ENCODE results near the gene TCF12.
A peak's percentile ranks its signal among the peaks of the same experiment; 100 is the strongest.

The TCF12 gene

DNA sequence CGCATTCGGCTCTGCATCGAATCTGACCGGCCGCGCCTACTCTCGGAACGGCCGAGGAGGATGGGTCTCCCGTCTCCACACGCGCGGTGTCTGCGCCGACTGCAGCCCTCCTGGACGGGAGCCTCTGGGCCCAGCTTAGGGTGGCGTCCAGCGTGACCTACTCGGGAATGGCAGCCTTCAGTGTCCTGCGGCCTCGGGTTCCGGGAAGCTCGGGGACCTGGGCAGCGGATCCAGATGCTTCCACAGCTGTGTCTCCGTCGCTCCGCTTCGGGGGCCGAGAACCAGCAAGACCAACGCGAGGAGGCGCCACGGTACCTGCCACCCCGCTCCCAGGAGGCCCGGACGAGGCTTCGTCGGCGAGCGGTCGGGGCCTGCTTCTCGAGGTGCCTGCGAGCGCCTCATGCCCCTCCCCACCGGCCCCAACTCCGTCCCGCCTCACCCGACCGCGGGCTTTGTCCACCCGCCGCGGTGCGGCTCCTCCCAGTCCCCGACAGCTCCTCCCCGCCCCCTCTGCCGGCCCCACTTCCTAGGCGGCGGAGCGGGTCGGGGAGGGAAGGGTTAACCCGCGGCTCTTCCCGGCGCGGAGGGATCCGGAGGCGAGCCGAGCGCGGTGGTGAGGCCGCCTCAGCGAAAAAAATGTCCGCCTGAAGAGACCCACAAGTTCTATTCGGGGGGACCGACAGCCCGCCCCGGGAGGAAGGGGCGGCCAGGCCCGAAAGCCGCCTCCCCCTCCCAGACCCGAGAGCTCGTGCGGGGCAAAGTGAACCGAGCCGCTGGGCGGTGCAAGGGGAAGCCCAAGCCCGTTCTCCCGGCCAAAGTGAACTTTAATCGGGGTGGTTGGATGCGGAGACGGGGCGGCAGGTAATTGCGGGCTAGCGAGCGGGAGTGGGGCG, at the start of gene TCF12:
TCF12 (plus strand) TSS at position 599 of the 893 bp plus-strand sequence. CDS start 1,270 bp downstream, outside the sequence.
- DNase-seq, result peak; percentile 84

DNA sequence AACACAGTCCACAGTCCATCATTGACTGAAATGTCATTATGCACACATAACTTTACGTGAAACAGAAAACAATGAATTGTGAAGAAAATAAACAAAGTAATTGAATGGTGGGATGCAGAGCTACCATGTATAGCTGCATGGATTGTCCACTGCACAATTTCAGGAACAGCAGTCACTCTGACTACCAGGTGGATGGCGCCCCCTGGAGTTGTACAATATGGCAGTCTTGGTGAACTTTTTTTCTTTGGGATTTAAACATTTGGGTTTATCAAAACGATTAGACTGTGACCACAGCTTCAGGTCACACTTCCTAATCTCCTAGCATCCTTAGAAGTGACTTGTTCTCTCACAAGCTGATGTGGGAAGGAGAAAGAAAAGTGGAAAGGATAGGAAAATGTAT, 48.9 kb upstream of the TCF12 start:
- no peak for DNase-seq

DNA sequence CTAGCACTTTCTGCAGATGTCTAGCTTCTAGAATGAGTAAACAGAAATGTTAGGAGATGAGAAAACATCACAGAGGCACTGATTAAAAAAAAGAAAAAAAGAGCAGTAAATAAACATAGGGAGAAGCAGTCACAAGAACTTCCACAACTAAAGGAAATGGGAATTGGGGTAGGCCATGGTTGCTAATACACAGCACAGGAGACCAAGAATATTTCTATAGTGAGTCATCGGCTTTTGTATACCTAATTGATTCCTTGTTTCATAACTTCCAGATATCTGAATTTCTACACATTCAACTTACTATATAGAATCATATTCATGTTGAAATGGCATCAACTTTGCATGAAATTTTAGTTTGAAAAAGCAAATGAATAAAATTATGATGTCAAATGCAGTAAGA, 47.3 kb upstream of the TCF12 start:
- no peak for DNase-seq

DNA sequence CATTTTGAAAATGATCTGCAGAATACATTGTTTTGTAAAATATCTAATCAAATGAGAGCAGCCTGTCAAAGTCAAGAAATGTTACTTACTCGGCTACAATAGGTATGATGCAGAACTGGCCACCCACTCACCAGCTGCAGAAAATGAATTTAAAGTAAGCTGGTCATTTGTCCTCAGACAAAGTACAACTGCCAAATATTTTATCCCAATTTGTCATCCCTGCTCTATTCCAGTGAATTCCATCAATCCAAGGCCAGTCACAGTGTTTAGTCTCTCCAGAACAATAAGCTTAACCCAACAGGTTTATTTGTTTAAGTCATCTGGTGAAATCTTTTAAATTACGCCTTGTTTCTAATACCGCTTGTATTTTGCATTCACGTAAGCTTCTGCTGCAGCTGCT, 46.6 kb upstream of the TCF12 start:
- no peak for DNase-seq

DNA sequence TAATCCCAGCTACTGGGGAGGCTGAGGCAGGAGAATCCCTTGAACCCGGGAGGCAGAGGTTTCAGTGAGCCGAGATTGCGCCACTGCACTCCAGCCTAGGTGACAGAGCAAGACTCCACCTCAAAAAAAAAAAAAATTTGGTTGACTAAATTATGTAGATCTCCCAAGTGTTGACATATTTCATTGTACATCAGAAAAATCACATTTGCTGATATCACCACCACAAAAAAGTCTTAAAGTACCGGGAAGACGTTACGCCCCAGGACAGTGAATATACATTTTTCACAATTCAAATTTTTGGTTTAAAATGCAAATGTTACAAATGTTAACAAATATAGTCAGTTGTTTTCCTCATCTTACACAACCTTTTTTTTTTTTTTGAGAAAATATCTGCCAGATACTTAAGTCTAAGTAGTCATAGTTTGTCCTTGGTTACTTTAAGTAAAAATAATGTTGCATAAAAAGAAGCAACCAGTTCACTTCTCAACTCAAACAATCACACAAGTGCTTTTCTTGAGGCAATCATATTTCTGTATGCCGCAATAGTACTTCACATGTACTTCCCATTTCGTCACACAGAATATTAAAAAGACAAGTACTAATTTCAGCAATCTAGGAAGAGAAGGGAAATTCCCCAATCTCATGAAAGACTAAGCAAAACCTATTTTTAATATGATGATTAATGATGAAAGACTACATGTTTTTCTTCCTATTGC, 41.0 kb upstream of the TCF12 start:
- DNase-seq, result no peak

DNA sequence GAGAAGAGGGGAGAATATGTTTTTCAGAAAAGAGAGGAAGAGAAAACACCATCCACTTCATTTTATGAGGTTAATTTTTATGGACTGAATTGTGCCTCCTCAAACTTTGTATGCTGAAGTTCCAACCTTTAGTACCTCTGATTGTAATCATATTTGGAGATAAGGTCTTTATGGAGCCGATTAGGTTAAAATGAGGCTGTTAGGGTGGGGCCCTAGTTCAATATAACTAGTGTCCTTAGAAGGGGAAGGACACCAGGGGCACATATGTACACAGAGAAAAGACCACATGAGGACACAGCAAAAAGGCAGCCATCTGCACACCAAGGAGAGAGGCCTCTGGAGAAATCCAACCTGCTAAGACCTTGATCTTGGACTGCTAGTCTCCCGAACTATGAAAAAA, 38.9 kb upstream of the TCF12 start:
- no peak for DNase-seq

DNA sequence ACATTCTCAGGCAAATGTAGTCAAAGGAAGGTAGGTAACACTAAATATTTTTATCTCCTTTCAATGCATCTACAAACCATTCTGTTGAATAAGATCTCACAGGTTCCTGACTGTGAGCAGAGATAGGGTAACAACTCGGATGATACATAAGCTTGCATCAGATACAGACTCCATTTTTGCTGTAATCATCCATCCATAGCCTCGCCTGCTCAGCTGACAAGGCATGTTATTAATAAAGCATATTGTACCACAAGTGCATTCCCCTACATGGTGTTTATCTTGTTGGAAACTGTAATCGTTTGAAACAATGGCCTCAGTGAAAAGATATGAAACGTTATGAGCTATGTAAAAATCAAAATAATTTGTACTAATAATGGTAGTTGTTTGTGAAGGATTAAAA, 35.4 kb upstream of the TCF12 start:
- DNase-seq, result no peak

DNA sequence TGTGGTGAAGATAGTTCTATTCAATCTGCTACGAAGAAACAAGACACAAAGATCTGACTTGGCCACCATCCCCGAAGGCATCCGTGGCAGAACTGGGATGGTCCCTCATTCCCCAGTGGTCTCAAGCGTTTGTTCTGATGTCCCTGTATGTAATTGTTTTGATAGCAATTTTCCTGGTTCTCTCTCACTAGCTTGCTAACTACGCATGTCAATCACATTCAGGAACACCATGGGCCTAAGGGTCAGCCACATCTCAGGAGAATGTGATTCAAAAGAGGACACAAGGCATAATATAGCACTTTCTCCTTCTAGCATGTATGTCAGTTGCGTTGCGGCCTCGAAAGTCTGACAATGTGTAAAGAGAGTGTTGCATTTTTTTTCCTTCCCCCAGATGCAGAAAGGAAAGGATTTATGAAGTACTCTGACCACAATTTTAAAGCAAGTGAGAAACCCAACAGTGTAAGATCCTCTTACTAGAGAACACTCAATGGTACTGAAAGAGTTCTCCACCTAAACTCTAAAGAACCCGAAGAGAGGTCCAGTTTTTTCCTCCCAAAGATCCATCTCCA, 32.0 kb upstream of the TCF12 start:
- no peak for DNase-seq

DNA sequence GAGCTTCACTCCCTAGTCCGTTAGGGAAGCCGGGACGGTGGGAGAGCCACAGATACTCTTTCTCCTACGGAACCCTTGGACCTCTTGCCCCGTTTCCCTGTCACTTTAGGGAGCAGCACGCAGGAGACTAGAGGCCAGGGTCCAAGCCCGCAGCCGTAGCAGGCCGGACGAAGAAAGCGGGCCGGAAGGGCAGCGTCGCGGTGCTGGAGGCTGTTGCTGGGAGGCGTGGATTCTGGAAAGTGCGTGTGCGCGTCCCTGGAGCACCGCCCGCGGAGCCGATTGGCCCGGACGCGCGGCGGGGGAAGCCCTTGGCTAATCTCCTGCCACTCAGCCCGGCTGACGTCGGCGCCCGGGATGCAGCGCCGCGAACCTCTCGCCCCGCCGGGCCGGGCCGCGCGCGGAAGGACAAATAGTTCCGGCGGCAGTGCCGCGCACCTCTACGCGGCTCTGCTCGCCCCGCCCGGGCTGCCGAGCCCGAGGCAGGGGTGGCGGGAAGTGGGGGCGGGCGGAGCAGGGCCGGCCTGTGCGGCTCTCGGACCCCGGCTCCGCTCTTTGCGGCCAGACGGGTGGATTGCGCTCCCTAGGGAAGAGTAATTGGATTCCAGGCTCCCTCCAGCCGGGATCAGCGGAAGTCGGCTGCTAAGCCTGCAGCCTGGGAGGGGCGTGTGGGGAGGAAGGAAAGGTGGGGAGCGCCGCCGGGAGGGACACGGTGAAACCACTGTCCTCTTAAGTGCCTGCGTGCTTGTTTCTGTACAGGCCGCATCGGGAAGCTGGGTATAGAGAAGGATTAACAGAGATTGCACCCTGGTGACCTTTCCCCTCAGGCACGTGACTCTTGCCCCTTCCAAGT, 31.3 kb upstream of the TCF12 start:
- peak; percentile 86 for DNase-seq

DNA sequence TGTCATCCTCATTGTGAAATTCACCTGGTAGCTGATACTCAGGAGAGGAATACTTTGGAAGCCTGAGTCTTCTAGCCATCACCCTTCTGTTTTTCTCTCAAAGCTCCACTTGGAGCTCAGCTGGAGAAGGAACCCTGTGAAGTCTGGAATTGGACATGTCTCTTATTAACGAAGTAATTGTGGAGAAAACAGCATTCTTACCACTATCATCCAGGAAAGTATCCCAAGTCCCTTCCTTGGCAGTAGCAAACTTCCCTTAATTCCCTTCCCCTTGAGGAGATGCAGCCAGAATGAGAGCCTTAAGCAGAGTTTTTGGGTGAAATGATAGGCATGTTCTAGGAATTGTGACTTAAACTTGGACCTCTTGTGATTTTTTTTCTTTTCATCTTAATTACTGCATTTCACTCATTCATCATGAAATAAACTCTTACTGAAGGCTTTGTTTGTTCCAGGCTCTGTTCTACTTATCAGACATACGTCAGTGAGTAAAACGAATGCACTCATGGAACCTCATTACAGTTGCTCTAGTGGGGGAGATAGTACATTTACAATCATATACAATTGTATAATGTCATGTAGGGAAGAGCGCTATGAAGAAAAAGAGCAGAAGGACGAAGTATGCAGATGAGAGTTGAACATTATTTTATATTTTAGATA, 30.5 kb upstream of the TCF12 start:
- DNase-seq, result no peak

DNA sequence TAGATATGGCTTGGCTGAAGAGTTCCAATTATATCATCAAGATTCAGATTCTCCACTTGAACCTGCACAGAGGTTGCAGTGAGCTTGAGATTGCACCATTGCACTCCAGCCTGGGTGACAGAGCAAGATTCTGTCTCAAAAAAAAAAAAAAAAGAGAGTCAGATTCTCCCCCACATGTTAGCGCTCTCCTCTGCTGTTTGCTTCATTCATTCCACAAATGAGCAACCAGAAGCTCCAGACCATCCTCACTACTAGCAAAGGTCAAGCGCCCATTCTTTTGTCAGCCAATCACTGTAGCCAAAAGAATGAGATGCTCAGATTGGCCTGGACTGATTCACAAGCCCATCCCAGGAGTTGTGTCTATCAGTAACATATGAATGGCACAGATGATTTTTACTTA, 28.4 kb upstream of the TCF12 start:
- no peak for DNase-seq

DNA sequence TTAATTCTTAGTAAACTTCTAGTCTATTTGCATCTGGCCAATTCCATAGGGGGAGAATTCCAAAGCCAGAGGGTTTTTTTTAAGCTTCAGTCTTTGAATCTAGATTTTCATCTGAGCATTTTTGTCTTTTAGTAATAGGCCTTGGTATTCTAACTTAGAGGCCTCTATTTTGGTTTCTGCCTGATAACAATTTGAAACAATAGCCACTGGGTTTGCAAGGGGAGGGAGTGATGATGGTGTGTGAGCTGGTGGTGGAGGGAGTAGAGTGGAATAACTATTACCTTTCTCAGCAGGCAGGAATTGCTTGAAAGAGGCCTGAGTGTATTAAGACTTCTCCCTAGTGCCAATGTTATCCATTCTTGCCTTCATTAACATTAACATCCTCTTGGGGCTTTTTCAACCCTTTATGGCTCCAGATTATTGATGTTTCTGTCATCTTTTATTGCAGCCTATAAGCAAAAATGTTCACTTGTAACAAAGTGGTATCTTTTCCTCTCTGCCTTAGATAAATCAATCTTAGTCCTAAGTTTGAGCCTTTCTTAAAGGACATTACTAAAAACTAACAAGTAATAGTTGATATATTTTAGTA, 26.5 kb upstream of the TCF12 start:
- no peak for DNase-seq

DNA sequence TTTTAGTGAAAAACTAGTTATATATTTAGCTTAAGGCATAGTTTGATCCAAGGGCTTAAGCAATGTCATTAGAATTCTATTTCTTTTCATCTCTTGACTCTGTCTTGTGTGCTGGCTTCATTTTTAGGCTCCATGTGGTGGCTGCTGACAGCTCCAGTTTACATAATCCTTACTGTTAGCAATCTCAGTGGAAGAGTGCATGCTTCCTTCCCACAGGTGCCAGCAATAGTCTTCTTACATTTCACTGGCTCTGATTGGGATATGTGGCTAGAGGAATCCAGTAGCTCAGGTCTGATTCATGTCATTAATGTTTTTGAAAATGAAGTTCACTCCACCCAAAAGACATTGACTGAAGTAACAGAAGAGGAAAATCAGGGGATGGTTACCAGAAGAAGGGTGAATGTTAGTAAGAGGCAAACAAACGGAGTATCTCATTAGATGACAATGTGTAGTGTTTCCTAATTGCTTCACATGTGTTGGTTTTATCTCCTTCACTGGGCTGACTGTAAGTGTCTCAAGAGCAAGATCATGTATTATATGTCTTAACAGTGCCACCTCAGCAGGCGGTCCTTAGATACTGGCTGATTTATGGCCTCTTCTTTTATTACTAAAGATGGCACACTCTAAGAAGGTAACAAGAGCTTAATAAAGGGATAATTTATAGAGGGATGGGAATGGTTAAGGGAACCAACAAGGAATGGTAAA, 25.6 kb upstream of the TCF12 start:
- DNase-seq, result no peak

DNA sequence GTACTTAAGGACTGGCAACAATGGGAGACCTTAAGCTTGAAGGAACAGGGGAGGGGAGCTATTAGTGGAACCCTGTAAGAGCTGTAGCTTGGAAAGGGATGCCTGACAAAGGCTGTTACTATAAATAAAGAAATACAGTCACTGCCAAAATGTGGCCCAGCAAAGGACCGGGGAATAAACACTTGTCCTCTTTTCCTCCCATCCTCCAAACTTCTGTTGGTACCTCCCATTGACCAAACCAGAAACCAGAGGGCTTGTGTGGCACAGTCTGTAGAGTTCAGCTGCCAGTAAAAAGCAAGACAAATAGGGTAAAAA, 25.1 kb upstream of the TCF12 start:
- DNase-seq, result no peak

DNA sequence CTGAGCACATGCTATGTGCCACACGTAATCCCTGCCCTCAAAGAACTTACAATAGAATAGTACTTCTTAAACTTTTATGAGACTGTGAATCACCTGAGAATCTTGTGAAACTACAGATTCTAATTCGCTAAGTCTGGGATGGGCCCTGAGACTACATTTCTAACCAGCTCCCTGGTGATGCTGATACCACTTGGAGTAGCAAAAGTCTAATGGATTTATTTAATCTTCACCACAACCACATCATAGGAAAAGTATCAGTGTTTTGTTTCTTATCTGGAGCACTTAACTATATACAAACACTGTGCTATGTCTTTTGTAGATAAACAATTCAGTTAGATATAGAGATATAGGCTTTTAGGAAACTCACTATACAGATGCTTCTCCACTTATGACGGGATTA, 23.8 kb upstream of the TCF12 start:
- DNase-seq, result no peak

DNA sequence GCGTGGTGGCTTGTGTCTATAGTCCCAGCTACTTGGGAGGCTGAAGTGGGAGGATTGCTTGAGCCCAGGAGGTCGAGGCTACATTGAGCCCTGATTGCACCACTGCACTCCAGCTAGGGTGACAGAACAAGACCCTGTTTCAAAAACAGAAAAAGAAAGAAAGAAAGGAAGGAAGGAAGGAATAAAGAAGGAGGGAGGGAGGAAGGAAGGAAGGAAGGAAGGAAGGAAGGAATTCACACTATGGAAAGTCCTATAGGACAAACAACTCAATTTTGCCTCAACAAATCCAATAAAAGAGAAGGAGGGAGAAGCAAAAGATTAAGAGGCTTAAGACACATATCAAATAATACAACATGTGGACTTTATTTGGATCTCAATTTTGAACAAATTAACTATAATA, 16.5 kb upstream of the TCF12 start:
- DNase-seq, result no peak

DNA sequence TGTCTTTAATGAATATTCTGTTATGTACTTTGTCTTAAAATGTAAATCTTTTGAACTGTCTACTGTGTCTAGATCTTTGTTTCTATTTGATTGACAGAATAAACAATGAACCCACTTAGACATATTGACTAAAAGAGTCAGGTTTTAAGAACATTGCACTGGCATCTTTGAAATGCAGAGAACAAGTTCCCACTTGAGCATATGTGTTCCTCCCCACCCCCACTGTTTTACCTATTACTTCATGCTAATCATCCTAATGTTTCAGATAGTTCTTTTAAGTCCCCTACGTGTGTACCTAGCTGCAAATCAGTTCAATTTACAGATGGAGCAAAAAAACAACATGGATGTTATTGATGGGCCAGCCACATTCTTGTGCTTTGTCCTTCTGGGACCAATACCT, 11.7 kb upstream of the TCF12 start:
- DNase-seq, result no peak

DNA sequence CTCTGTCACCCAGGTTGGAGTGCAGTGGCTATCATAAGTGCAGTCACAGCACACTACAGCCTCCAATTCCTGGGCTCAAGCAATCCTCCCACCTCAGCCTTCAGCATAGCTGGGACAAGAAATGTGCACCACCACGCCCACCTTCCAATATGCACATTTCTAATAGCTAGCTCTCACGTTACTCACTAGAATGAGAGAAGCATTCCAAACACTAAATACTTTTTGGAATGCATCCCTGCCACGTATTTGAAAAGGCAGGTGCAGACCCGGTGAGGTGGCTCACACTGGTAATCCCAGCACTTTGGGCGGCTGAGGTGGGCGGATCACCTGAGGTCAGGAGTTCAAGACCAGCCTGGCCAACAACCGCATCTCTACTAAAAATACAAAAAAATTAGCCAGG, 7.6 kb upstream of the TCF12 start:
- no peak for DNase-seq

DNA sequence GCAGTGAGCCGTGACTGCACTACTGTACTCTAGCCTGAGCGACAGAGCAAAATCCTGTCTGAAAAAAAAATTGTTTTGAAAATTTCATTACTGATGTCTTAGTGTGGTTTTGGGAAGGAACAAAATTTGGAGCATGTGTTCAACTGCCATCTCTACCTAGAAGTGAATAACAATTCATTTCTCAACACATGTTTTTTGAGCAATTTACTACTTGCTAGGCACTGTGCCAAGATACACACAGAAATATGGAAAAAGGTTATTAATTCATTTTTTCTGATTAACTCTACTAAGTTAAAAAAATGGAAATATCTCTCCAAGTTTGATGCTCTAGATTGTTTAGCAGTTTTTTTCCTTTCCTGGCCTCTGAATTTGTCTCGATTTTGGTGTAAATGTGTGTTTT, 5.2 kb upstream of the TCF12 start:
- peak; percentile 30 for DNase-seq

DNA sequence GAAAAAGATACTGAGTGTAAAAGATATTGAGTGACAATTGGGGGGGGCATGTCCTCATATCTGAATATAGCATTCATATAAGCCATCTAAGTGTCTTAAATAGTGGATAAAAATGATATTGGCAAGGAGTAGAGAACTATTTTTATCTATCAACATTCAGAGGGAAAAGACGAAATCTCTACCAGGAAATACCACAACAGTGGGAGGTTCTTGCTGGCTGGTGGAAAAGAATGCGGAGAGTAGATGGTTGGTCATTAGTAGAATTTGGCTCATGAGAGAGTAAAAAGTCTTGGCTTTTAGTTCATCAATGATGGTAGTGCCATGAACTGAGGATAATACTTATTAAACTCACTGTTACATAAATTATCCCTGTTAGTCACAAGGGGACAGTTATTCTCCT, 4.8 kb upstream of the TCF12 start:
- DNase-seq, result peak; percentile 32

DNA sequence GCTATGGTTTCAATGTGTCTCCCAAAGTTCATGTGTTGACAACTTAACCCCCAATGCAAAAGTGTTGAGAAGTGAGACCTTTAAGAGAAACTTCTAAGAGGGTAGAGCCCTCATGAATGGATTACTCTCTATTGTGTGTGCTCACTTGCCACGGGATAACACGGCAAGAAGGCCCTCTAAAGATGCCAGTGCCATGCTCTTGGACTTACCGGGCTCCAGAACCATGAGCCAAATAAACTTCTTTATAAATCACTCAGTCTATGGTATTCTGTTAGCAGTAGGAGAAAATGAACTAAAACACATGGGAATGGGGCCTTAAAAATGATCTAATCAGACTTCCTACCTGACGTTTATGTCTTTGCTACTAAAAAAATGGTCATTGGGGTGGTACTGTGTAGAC, 2.6 kb upstream of the TCF12 start:
- DNase-seq, result no peak

Data from NCI-H446 treated with DMSO at 0.1 percent for 48 hours (cell line).